Upper lobe of left lung (tissue), 6 donors: ENCODE measurements around the gene GRK1. TPM values are rescaled to one million over a fixed set of nuclear protein-coding genes. Genes with fewer than 3 reads are reported as not detected.

ENCODE experiments used
- ATAC-seq, 2 donors: fragments of 200-7000 bp; cut with Tn5 transposase; one replicate each; pipeline ENCODE4 v1.9.1; 2022; ENCODE audit warnings: mild to moderate bottlenecking in 2 of 2, moderate library complexity in 2 of 2; ENCODE audit not compliant: low FRiP score in 2 of 2
- DNase-seq, 2 donors: peaks; one replicate each; pipeline ENCODE4 v3.0.0-alpha.2; 2019 to 2020
- H3K27ac ChIP-seq, 4 donors: fragments of 200-600 bp; sonication (generic); one replicate each; pipeline ENCODE4 v1.5.1; 2016 to 2019
- H3K27me3 ChIP-seq, 4 donors: fragments of 200-600 bp; sonication (generic); one replicate each; pipeline ENCODE4 v1.5.1; 2017 to 2019
- H3K36me3 ChIP-seq, 4 donors: fragments of 200-600 bp; sonication (generic); one replicate each; pipeline ENCODE4 v1.5.1; 2016 to 2019
- H3K4me1 ChIP-seq, 4 donors: fragments of 200-600 bp; sonication (generic); one replicate each; pipeline ENCODE4 v1.5.1; 2018 to 2019
- H3K4me3 ChIP-seq, 4 donors: fragments of 200-600 bp; sonication (generic); one replicate each; pipeline ENCODE4 v1.5.1; 2017 to 2019; ENCODE audit warnings: mild to moderate bottlenecking in 2 of 4, moderate library complexity in 1 of 4
- H3K9me3 ChIP-seq, 4 donors: fragments of 200-600 bp; sonication (generic); one replicate each; pipeline ENCODE4 v1.5.1; 2018 to 2019
- EP300 ChIP-seq, 4 donors: sonication (generic); formaldehyde crosslinking; IDR thresholded peaks; one replicate each; pipeline ENCODE4 v1.5.1; 2017; ENCODE audit warnings: antibody characterized with exemption in 4 of 4, control low read depth in 2 of 4
- POLR2A ChIP-seq, 4 donors: fragments of 450-650 bp; IDR thresholded peaks; one replicate each; pipeline ENCODE4 v1.5.1; 2016 to 2017; ENCODE audit warnings: antibody characterized with exemption in 4 of 4, mild to moderate bottlenecking in 2 of 4
- POLR2AphosphoS5 ChIP-seq, 2 donors: sonication (generic); formaldehyde crosslinking; IDR thresholded peaks; one replicate each; pipeline ENCODE4 v1.5.1; 2017; ENCODE audit warnings: antibody characterized with exemption in 2 of 2
- WGBS, 2 donors: methylation state at CpG; one replicate each; pipeline ENCODE4 v1.1.5; 2017 to 2018; 5-methylcytosine and 5-hydroxymethylcytosine counted together
- total RNA-seq, 6 donors: library from RNA; depleted of rRNA in 4 of 6; stranded (reverse); fragments of >200 nt in 4 of 6; gene quantifications; one replicate each; pipeline versions ENCODE4 v1.1.0 to v1.2.1, GENCODE V29; 2016 to 2021
- TF ChIP-seq, protein P1 (sequence below), 6 experiments: fragments of 450-650 bp in 4 of 6; fragments of 200-600 bp in 2 of 6; sonication (generic) in 2 of 6; IDR thresholded peaks; one replicate each; pipeline ENCODE4 v1.5.1; 2016 to 2019; ENCODE audit warnings: antibody characterized with exemption in 6 of 6
- donor health status: DM: no; HTN: no; CAD: no; lungs with moderate emphysema.
- donor health status: DM: no; HTN: yes; CAD: no; lungs with severe emphysema.

The GRK1 gene
- total RNA-seq, 6 donors from 2014 or later: 0.15 to 5.2 TPM; not detected in 4

DNA sequence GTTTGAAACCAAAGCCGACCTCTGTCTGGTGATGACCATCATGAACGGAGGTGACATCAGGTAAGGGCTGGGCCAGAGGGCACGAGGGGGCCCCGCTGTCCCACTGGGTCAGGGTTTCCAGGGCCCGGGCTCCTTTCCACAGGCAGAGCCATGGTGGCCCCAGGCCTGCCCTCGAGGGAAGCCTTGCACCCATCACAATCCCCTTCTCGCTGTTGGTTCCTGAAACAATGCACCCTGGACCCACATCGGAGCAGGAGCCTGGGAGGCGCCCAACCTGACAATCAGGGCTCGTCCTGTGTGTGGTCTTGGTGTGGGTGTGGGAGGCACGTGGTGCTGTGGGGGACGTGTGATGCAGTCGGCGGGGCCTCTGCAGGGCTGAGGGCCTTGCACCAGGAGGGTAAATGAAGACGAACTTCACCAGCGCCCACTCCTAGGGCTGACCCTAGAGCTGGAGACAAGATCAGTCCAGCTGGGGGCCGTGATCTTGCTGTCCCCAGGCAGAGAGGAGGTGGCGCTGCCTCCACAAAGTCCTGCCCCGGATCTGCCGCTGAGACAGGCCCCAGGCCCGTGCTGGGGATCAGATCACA, 2.8 kb downstream of the GRK1 start:
- Histone ChIP-seq H3K9me3 (no peaks in the 10 kb centered on the region), H3K36me3 (no peaks in the 10 kb centered on the region), H3K27me3 (no peaks in the 10 kb centered on the region), H3K27ac (no peak overlapping the region), H3K4me3 (no peak overlapping the region), H3K4me1 (no peaks in the 10 kb centered on the region)
- TF ChIP-seq POLR2AphosphoS5 (IDR thresholded peaks at IDR 0.05): no peak
- TF ChIP-seq EP300 (IDR thresholded peaks at IDR 0.05): no peak
- TF ChIP-seq, protein P1, sequence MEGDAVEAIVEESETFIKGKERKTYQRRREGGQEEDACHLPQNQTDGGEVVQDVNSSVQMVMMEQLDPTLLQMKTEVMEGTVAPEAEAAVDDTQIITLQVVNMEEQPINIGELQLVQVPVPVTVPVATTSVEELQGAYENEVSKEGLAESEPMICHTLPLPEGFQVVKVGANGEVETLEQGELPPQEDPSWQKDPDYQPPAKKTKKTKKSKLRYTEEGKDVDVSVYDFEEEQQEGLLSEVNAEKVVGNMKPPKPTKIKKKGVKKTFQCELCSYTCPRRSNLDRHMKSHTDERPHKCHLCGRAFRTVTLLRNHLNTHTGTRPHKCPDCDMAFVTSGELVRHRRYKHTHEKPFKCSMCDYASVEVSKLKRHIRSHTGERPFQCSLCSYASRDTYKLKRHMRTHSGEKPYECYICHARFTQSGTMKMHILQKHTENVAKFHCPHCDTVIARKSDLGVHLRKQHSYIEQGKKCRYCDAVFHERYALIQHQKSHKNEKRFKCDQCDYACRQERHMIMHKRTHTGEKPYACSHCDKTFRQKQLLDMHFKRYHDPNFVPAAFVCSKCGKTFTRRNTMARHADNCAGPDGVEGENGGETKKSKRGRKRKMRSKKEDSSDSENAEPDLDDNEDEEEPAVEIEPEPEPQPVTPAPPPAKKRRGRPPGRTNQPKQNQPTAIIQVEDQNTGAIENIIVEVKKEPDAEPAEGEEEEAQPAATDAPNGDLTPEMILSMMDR (IDR thresholded peaks at IDR 0.05): no peak
- TF ChIP-seq POLR2A (IDR thresholded peaks at IDR 0.05): no peak
- DNase-seq (peak; percentile 14 to 45), ATAC-seq (no peak)
- 83 to 84% methylated on average over 9 to 21 of the region's 21 CpGs for WGBS, 2 donors

DNA sequence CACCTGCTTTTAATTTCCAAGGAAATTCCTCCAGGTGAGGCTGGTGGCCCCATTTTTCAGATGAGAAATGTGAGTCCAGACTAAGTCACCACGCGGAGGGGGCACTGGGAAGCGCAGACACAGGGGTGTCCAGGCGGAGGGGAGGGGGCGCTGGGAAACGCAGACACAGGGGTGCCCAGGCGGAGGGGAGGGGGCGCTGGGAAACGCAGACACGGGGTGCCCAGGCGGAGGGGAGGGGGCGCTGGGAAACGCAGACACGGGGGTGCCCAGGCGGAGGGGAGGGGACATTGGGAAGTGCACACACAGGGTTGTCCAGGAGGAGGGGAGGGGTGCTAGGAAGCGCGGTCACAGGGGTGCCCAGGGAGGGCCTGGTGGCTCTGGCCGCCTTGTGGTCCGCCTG, 3.5 kb downstream of the GRK1 start:
- H3K4me3 ChIP-seq: no peak overlapping the region
- H3K9me3 ChIP-seq: no peaks in the 10 kb centered on the region
- H3K27me3 ChIP-seq: no peaks in the 10 kb centered on the region
- H3K4me1 ChIP-seq: no peaks in the 10 kb centered on the region
- DNase-seq (peak in 1 of 2 donors; percentile 56), ATAC-seq (no peak)
- TF ChIP-seq EP300 (IDR thresholded peaks at IDR 0.05) (no peak), POLR2AphosphoS5 (IDR thresholded peaks at IDR 0.05) (no peak), POLR2A (IDR thresholded peaks at IDR 0.05) (no peak)
- TF ChIP-seq, protein P1 (IDR thresholded peaks at IDR 0.05): no peak
- H3K27ac ChIP-seq: no peak overlapping the region
- H3K36me3 ChIP-seq: no peaks in the 10 kb centered on the region
- 90 to 94% methylated on average over 19 of the region's 19 CpGs for WGBS, 2 donors

- Histone ChIP-seq H3K27me3 (no peaks in the 10 kb centered on the region), H3K36me3 (no peaks in the 10 kb centered on the region), H3K4me3 (no peak overlapping the region), H3K4me1 (no peaks in the 10 kb centered on the region), H3K27ac (no peak overlapping the region), H3K9me3 (no peaks in the 10 kb centered on the region)
- WGBS, 2 donors: 92 to 93% methylated on average over 49 to 53 of the region's 54 CpGs
- ATAC-seq (peak in 1 of 2 donors; percentile 34), DNase-seq (peak; percentile 18 to 70)
- no peak for TF ChIP-seq POLR2A (IDR thresholded peaks at IDR 0.05)
- no peak for TF ChIP-seq EP300 (IDR thresholded peaks at IDR 0.05)
- no peak for TF ChIP-seq POLR2AphosphoS5 (IDR thresholded peaks at IDR 0.05)
- TF ChIP-seq, protein P1 (IDR thresholded peaks at IDR 0.05): no peak
These were observed 4.3 kb downstream of the GRK1 start for GRCh38 chr13:113671066-113672001.

- peak; percentile 11 to 76 for DNase-seq
- peak in 1 of 2 donors; percentile 65 for ATAC-seq
- 83 to 90% methylated on average over 15 to 18 of the region's 18 CpGs for WGBS, 2 donors
- Histone ChIP-seq H3K9me3 (no peaks in the 10 kb centered on the region), H3K36me3 (no peaks in the 10 kb centered on the region), H3K27ac (no peak overlapping the region), H3K27me3 (no peaks in the 10 kb centered on the region), H3K4me1 (no peaks in the 10 kb centered on the region), H3K4me3 (no peak overlapping the region)
- TF ChIP-seq, protein P1 (IDR thresholded peaks at IDR 0.05): no peak
- TF ChIP-seq POLR2A (IDR thresholded peaks at IDR 0.05): no peak
- no peak for TF ChIP-seq EP300 (IDR thresholded peaks at IDR 0.05)
- no peak for TF ChIP-seq POLR2AphosphoS5 (IDR thresholded peaks at IDR 0.05)
These were observed 5.1 kb downstream of the GRK1 start for GRCh38 chr13:113672002-113672651.
